NCI-H2107 treated with DMSO at 0.1 percent for 48 hours (cell line): ENCODE data around the gene PC.
"Not testable (repeated sequence)": the region's sequence is repeated elsewhere in the genome, so short reads cannot be mapped to it uniquely, and the experiment has no call there.

Experiments
- DNase-seq: peaks from one replicate; lab custom pipeline; 2025; ENCODE audit not compliant: unreplicated experiment; lab: John Stamatoyannopoulos, UW

Gene PC

GRCh38 chr11:66800720-66801428, 157.3 kb downstream of the PC start:
- DNase-seq, result no peak

- DNase-seq, result not testable (repeated sequence)
Observed at GRCh38 chr11:66799815-66800214, 158.4 kb downstream of the PC start.
